Embryonic facial prominence (tissue), 1 donor: ENCODE measurements around the gene CCDC187.

Experiments used
- DNase-seq: peaks from one replicate; pipeline ENCODE4 v3.0.0-alpha.2; 2016; ENCODE audit errors: extremely low spot score

Gene CCDC187

GRCh38 chr9:136297766-136298735, 5.8 kb downstream of the CCDC187 start:
- no peak for DNase-seq

GRCh38 chr9:136297016-136297691, 6.7 kb downstream of the CCDC187 start:
- no peak for DNase-seq

GRCh38 chr9:136296434-136297015, 7.4 kb downstream of the CCDC187 start:
- DNase-seq = no peak

GRCh38 chr9:136295542-136296433, 8.1 kb downstream of the CCDC187 start:
- DNase-seq = no peak

GRCh38 chr9:136295055-136295454, 8.8 kb downstream of the CCDC187 start:
- DNase-seq = no peak

GRCh38 chr9:136294437-136294836, 9.5 kb downstream of the CCDC187 start:
- no peak for DNase-seq

- DNase-seq = no peak
Observed at GRCh38 chr9:136293476-136294077, 10.3 kb downstream of the CCDC187 start.

- DNase-seq = no peak
Observed at GRCh38 chr9:136292591-136293448, 11.1 kb downstream of the CCDC187 start.

- DNase-seq = no peak
Observed at GRCh38 chr9:136292026-136292538, 11.8 kb downstream of the CCDC187 start.

GRCh38 chr9:136291306-136292025, 12.4 kb downstream of the CCDC187 start:
- no peak for DNase-seq

- no peak for DNase-seq
Observed at GRCh38 chr9:136290508-136291000, 13.3 kb downstream of the CCDC187 start.

GRCh38 chr9:136289651-136290507, 14.0 kb downstream of the CCDC187 start:
- no peak for DNase-seq

GRCh38 chr9:136287960-136288753, 15.7 kb downstream of the CCDC187 start:
- DNase-seq = no peak

- DNase-seq = no peak
Observed at GRCh38 chr9:136286987-136287379, 16.9 kb downstream of the CCDC187 start.

- no peak for DNase-seq
Observed at GRCh38 chr9:136286359-136286986, 17.4 kb downstream of the CCDC187 start.

- no peak for DNase-seq
Observed at GRCh38 chr9:136285501-136286358, 18.2 kb downstream of the CCDC187 start.
